GM12872 (cell line): ENCODE data around the gene SCLT1.

Source experiments
- TF ChIP-seq, protein P1 (sequence below): IDR thresholded peaks from 3 replicates; pipeline ENCODE4 v1.5.1; 2011; ENCODE audit warnings: low read depth, mild to moderate bottlenecking, low read length, moderate library complexity; ENCODE audit not compliant: insufficient read depth

Gene SCLT1

GRCh38 chr4:128930051-128930450, 163.3 kb downstream of the SCLT1 start:
- TF ChIP-seq, protein P1, sequence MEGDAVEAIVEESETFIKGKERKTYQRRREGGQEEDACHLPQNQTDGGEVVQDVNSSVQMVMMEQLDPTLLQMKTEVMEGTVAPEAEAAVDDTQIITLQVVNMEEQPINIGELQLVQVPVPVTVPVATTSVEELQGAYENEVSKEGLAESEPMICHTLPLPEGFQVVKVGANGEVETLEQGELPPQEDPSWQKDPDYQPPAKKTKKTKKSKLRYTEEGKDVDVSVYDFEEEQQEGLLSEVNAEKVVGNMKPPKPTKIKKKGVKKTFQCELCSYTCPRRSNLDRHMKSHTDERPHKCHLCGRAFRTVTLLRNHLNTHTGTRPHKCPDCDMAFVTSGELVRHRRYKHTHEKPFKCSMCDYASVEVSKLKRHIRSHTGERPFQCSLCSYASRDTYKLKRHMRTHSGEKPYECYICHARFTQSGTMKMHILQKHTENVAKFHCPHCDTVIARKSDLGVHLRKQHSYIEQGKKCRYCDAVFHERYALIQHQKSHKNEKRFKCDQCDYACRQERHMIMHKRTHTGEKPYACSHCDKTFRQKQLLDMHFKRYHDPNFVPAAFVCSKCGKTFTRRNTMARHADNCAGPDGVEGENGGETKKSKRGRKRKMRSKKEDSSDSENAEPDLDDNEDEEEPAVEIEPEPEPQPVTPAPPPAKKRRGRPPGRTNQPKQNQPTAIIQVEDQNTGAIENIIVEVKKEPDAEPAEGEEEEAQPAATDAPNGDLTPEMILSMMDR, result no peak

DNA sequence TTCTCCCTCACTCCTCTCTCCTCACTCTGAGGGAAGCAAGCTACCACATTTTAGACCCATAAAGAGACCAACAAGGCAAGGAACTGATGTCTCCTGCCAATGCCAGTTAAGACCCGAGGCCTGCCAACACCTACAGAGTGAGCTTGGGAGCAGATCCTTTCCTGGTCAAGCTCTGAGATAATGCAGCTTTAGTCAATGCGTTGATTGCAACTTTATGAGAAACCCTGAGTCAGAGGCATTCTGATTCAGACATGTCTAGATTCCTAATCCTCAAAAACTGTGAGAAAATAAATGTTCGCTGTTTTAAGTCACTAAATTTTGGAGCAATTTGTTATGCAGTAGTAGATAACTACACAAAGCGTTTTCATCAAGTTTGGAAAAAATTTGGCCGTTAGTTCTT, 168.4 kb downstream of the SCLT1 start:
- TF ChIP-seq, protein P1, result no peak

DNA sequence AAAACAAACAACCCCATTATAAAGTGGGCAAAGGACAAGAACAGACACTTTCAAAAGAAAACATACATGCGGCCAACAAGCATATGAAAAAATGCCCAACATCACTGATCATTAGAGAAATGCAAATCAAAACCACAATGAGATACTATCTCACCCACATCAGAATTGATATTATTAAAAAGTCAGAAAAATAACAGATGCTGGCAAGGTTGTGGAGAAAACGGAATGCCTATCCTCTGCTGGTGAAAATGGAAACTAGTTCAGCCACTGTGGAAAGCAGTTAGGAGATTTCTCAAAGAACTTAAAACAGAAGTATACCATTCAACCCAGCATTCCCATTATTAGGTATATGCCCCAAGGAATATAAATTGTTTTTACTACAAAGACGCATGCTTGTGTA, 171.4 kb downstream of the SCLT1 start:
- TF ChIP-seq, protein P1, result no peak

- TF ChIP-seq, protein P1, result no peak
Measured at GRCh38 chr4:128917781-128918180, 175.6 kb downstream of the SCLT1 start.

DNA sequence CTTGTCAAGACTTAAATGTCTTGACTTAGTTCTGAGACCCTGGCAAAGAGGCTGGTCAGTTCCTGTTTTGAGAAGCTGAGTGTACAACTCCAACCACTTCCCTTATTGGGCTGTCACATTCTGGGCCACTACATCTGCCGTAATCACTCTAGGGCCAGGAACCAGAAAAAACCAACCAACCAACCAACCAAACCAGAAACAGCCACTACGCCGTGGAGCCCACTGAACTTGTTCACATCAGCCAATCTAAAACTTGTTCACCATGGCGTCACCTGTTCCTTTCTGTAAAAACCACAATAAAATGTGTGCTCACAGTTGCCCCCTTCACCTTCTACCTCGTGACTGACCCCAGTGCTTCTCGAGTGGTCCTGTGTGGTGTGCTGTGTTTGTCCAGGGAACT, 176.5 kb downstream of the SCLT1 start:
- TF ChIP-seq, protein P1, result no peak

DNA sequence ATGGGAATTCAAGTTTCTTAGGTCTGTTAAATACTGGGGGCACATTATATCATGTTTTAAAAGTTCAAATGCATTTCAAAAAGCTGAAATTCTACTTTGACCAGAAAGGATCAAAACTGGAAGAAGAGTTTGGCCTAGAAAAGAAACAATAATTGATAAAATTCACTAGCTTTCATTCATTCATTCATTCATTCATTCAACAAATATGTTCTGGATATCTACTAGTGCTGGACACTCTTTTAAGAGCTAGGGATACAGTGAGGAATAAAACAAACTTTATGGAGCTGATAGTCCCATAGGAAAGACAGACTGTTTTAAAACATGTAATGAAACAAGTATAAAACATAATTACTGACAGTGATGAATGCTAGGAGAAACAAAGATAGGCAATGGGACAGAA, 177.8 kb downstream of the SCLT1 start:
- TF ChIP-seq, protein P1, result no peak

- TF ChIP-seq, protein P1, result no peak
Measured at GRCh38 chr4:128913228-128913627, 180.1 kb downstream of the SCLT1 start.

DNA sequence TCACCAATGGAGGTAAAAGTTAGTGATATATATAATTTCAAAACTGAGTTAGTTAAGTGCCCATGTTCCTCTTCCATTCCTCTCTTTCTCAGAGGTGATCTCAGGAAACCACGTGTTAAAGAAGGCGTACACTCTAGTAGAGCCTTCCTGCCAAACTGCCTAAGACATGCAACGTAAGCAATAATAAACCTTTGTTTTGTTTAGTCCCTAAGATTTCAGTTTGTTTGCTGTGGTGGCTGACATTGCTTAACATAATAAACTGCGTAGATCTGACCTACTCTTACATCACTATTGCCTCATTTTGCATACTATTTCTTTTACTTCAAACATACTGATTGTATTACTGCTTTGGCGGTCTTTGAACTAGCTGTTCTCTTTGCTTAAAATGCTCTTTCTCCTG, 184.6 kb downstream of the SCLT1 start:
- TF ChIP-seq, protein P1, result no peak
